HG02884 (cell line): Measurements from ENCODE around the gene ZBTB38.
A peak's percentile ranks its signal among the peaks of the same experiment; 100 is the strongest.

Experiments used
- ATAC-seq: cut with Tn5 transposase; IDR thresholded peaks from one replicate; pipeline ENCODE4 v1.9.1; 2021; ENCODE audit warnings: mild to moderate bottlenecking, moderate library complexity; ENCODE audit not compliant: unreplicated experiment

The ZBTB38 gene

DNA sequence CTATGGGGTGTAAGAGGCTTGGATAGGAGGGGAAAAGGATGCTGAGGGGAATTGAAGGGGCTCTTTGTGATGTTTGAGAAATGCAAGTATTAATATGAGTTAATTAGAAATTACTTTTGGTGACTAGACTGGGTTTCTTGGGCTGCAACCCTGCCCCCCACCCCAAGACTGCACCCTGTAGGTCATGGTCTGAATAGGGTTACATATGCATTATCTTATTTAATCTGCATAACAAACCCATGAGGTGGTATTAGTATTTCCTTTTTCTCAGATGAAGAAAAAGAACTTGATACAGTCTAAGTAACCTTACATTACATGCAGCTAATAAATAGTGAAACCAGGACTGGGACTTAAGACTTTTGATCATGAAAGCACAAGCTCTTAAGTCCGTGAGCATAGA lies 5.6 kb upstream of the ZBTB38 start:
- ATAC-seq, result no peak

DNA sequence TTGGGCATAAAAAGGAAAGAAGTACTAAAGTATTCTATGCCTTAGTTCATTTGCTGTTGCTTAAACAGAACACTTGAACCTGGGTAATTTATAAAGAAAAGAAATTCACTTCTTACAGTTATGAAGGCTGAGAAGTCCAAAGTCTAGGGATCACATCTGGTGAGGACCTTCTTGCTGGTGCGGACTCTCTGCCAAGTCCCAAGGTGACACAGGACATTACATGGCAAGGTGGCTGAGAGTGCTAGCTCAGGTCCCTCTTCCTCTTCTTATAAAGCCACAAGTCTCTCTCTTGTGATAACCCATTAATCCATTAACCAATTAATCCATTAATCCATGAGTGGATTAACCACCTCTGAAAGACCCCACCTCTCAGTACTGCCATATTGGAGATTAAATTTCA lies 3.1 kb upstream of the ZBTB38 start:
- no peak for ATAC-seq

DNA sequence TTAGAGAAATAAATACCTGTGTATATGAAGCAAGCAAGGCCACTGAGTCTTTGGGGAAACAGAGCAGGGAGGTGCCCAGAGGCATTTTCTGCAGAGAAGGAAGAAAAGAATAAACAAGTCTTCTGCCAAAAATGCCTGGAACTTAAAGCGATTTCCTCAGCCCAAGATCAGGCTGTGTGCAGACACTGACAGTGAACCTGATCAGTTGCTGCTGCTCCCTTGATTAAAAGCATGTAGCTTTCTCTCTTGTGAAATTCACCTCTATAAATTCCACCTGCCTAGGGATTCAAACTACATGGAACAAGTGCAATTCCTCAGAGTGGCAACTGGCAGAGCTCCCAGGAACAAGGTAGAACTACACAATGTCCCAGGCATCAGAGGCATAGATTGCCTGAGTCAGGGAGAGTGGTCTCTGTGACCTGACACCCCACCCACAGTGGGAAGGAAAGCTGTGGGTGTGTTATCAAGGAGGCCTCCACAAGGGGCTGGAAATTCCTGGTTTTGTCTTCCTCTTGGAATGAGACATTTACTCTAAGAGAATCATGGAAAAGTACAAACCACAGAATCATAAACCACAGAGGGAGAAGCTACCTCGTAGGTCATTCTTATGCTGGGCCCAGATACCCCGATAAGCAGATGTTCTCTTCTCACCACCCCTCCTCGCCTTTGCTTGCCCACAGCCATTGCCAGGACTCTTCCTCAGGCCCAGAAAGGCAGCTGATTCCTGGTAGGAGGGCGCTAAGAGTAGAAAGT lies 1.8 kb upstream of the ZBTB38 start:
- no peak for ATAC-seq

DNA sequence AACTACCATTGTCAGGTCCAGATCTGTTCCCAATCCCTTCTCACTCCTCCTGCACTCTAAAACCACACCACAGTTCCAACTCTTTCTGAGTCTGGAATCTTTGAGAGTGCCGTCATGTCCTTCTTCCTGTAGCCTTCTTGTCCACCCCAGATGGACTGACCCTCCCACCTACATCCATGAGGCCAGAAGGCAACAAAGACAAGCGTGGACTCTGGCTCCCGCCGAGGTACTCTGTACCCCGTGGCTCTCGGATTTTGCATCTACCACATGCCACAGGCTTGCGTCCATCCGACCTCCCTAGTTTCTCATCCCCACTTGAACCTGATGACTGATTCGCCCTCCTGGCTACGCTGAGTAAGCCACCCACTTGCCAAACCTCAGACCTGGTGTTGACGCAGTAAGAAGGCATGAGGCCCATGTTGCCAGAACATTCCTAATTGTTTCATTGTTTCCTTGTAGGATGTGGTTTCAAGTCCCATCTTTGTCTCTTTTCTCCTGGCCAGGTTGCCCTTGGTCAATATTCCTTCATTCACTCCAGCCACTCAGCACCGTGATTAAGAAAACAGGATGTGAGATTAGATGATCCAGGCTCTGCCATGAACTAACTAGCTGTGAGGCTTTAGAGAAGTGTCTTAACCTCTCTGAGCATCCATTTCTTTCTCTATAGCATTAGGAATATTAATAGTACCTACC lies 1.1 kb upstream of the ZBTB38 start:
- no peak for ATAC-seq

DNA sequence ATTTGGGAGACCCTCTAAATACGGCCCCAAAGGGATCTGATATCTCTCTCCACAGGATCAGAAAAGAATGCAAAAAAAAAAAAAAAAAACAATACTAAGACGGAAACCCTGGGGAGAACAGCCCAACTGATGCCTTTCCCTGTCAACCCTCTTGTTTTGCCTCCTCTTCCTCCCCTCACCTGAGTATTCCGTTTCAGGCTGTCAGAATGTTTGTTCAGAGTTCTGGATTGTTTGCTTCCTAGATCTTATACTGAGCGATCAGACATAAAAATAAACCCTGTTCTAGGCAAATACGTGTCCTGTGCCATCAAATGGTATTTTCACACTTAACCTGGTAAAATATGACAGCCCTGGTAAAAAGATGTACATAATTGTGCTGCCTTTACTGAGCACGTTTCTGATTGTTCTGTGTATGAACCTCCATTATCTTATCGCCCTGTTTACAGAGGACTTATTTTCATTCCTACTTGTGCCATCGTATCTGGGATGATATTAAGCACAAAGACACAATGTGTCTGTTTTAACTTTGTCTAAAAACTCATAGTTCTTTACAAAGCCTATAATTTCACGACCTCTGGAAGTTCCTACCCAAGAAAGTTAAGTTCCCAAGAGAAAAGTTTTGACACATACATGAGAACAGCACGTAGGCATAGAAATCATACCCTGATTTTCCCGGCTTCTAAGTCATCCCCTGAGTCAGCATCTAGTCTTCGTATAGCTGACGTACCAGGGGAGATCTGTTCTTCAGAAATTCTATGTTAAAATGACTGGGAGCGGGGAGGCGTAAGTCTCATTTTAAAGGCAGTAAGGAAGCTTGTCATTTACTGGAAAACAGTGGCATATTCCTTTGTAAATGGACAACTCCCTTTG lies 856 bp downstream of the ZBTB38 start:
- no peak for ATAC-seq

DNA sequence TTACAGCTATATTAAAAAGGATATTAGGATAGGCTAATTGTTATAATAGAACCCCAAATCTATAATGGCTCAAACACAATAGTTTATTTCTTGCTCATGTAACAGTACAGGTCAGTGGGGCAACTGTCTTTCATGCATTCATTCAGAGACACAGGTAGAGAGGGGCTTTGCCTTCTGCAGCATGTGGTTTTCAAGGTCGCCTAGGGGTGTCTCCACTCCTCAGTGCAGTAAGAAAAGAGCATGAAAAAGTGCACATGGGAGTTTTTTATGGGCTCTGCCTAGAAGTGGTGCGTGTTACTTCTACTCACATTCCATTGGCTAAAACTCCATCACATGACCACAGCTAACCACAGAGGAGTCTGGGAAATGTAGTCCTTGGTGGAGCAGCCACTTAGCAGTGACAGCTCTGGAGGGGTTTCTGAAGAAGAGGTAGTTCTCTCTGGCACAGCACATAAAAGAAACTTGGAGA lies 1.8 kb downstream of the ZBTB38 start:
- ATAC-seq, result peak; percentile 81

DNA sequence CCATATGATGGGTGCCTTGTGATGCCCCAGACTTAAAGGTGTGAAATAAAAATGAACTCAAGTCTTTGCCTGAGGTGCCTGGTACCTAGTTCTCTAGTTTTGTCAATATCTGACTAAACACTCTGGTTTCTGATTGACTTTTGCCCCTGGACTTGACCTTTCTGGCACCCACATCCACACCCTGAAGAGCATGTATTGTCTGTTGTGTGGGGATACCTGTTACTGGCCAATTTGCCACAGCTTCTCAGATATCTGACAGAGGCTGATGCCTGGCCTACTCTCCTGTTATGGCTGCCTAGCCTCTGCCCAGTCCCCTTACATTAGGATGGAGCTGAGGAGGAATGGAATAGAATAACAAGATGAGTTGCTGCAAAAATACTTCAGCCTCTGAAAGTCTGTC lies 3.6 kb downstream of the ZBTB38 start:
- no peak for ATAC-seq

DNA sequence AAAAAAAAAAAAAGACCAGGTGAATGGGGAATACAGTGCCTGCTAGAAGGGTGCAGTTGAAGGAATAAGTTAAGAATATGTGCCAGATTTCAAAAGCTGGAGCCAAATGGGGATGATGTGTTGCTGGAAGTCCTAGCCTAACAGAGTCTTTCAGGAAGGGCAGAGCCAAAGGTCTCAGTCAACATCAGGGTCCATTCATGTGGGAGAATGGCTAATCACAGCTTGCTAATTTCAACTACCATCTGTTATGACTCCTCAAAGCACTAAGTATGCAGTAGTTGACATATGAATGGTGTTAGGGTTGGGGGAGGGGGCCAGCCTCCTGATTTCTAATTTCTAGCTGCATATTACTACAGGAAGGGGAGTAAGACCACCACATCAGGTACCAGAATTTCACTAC lies 4.4 kb downstream of the ZBTB38 start:
- no peak for ATAC-seq

DNA sequence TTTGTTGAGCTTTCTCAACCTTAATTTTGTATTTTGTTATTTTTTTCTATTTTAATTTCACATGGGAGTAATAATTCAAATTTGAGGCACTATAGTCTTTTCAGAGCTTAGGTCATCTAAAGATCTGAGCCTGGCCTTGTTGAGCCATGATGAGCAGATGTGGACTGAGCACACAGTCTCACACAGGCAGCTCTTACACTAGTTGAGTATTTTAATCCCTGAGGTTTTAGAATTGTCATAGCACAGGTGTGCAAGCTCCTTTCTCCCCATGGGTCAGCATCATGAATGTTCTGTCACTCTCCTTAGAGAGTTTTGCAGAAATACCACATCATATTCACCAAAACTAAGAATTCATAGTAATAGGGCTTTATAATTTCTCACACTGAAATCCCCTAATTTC lies 4.9 kb downstream of the ZBTB38 start:
- no peak for ATAC-seq

DNA sequence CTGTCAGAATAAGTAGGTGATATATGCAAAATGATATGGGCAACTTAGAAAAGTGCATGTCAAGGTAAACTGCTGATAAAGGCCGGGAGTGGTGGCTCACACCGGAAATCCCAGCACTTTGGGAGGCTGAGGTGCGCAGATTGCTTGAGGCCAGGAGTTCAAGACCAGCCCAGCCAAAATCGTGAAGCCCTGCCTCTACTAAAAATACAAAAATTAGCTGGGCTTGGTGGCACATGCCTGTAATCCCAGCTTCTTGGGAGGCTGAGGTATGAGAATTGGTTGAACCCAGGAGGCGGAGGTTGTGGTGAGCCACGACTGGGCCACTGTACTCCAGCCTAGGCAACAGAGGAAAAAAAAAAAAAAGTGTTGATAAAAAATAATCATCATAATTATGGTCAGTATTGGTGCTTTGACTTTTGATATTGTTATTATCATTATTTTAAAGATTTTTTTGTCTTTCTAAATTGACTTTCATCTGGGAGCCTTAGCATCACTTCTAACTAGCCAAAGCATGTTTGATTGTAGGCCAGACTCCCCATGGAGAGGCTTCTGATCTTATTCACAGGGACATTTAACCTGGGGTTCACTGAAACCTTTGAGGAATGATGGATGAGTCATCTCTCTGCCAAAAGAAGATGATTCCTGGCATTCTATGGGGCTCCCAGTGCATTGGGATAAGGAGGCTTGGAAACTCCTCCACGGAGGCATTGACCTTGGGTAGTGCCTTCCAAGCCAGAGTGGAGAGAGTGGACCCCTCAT lies 5.6 kb downstream of the ZBTB38 start:
- ATAC-seq, result no peak

DNA sequence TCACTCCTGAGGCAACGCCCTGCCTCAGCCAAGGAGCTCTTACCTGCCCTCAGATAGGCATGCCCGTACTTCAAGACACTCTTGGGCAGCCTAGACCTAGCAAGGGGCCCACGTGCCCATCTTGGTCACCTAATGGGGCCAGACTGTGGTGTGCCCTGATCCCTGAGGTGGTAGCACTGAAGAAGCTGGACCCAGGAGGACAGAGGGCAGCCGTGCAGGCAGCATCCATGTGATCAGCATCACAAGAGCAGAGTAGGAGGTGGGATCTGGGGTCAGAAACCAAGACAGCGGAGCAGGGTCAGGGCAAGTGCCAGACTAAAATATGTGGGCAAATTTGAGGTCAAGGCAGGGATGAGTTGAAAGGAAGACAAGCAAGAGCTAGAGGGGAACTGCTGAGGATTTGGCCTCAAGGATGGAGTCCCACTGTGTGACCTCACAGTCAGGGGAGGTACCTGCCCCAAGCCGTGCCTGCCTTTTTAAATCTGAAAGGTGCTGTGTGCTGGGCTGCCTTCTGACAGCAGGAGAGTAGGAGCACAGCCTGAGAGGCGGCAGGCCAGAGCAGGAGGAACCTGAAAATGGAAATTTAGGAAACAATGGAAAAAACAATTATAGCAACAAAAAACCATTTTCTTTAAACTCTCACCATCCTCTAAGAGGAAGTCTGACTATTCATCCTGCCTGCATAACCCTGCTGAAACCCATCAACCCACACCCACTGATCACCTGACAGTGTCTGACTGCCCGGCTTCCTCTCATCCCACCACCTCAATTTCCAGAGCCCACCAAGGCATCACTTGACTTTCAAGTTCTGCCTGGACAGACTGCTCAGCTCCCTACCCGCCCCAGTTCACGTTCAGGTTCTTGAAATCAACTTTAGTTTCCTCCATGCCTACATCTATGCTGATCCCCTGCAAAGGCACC lies 7.3 kb downstream of the ZBTB38 start:
- no peak for ATAC-seq

DNA sequence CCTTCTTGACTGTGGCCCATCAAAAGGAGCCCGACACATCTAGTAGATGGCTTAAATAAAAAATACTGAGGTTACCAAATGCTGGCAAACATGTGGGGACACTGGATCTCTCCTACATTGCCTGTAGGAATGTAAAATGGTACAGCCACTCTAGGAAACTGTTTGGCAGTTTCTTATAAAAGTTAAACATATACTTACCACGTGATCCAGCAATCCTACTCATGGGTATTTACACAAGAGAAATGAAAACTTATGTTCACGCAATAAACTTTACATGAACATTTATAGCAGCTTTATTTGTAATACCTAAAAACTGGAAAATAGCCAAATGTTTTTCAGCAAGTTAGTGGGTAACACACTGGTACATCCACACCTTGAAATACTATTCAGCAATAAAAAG lies 9.1 kb downstream of the ZBTB38 start:
- no peak for ATAC-seq

DNA sequence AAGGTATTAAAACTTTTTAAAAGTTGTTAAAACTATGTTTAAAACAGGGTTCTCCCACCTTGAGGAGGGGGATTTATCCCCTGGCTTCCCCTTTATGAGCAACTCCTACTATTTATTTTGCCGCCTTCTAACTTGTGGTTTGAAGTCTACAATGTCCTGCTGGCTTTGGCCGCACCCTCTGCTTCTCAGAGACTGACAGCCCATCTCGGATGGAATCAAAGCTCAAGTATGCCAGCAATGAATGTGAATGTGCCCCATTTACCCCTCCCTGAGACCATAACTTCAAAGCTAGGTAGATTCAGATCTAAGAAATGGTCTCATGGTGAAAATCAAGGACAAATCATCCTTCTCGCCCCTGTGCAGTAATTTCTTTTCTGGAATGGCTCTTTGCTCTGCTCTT lies 10.3 kb downstream of the ZBTB38 start:
- no peak for ATAC-seq

DNA sequence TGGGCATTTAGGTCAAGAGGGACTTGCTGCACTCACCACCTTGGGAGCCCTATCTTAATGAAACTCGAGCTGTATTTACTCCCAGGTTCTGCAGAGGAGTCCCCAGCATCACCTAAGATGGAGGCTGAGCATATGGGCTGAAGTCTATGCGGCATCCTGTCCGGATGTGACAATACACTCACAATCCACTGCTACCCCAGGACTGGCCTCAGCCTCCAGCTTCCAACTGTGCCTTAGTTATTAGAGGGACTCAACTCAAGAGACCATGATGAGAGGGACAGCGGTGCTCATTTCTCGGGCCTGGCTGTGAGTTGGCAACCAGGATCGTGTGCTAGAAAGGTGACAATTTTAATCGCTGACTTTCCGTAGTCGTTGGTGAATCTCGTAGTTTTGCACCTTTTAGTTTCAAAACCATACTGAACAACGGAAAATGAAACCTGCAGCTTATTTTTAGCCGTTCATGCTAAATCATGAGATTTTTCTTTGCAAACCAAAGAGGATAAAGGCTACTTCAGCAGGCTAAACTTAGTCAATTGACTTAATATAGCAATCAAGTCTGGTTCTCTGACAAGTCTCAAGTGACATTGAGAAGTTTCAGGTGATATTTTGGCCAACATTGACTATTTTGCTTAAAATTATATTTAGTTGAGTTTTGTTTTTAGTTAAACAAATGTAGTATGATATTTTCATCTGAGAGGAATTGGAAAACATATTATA lies 11.1 kb downstream of the ZBTB38 start:
- peak; percentile 59 for ATAC-seq

DNA sequence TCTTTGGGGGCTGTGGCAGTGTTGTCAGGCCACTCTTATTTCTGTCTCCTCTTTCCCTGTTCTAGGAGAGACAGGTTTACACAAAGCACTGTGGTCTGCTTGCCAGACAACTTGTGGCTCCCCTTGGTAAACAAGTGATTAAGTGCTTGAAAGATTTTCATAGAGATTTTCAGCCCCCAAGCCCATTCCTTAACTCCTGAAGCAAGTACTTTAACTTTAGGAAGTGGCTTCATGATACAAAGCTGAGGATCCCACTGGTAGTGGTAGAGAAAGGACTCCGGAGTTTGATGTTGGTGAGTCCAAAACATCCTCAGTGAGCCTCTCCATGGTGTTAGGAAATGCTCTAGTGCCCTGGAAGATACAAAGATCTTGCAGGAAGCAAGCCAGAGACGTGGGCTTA lies 12.0 kb downstream of the ZBTB38 start:
- ATAC-seq, result no peak

DNA sequence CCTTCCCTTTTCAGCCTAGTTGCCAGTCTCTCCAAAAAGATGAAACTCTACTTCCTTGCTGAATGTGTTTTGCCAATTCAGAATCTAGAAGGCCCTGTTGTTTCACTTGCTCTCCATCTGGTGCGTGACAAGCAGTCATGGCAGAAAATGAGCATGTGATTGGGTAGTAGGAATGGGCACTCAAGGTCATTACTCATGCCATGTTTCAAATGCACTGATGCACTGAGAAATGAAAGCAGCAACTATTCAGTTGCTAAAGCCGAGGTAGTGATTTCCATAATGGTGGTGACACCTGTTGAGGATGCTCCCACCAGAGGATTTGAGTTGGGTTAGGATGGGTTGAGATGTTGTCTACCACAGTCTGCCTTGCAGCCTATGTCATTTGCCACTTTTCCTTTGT lies 12.7 kb downstream of the ZBTB38 start:
- no peak for ATAC-seq

DNA sequence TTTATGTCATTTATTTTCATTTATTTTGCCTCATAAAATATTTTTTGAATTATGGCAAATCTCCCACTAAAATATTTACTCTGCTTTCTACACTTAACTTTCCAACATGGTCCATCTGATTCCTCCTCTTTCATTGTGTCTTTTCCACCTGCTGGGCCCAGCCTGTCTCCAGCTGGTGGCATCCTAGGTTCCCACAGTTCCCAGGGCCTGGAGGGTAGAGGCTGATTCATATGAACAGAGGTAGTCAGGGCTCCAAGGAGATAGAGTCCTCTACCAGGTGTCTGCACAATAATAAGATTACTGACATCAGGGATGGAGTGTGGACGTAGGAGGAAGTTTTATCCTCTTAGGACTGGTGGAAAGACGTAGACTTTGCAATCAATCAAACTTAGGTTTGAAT lies 14.3 kb downstream of the ZBTB38 start:
- no peak for ATAC-seq

DNA sequence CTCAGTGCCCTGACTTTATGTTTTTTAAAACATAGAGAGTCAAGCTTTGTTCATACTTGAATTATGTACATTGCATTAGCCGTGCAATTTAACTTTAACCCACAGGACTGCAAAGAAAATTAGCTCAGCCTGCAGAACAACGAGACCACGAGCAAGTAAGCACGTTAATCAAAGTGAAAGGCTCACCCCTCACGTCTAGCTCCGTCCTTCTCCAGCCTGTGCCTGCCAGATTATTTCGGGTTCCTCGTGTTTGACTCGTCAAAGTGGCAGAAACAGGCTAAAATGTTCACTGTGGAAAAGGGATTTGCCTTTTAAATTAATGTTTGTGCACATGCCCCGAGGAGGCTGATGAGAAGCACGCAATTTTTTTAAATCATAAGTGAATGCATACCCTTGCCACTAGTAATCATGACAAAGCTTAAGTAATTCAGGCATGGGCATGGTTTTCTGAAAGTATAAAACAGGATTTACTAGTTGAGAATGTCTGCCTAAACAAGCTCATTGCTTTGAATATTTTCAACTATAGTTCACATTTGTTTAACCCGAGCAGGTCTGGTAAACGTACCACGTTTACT lies 15.3 kb downstream of the ZBTB38 start:
- ATAC-seq, result no peak

DNA sequence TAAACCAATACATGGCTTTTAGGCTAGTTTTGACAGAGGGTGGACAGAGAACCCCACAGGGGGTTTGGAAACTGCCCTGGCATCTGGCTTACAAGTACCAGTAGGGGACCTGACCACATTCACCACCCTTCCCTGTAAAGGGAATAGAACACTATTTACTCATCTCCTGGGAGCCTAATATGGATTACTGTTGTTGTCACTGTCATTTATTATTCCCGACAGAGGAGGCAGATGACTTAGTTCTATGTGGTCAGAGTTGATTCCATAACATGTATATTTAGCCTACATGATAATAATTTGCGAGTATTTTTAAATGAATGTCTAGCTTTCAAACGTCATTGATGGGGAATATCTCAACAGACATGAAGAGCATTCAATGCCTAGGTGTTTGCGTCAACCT lies 15.9 kb downstream of the ZBTB38 start:
- no peak for ATAC-seq
